HCT116 (cell line): ENCODE measurements around the gene YTHDF1. TPM values are rescaled to one million over a fixed set of nuclear protein-coding genes. Genes with fewer than 3 reads are reported as not detected.

Experiments
- ATAC-seq: fragments of 200-7000 bp; cut with Tn5 transposase; 2 replicates; pipeline ENCODE4 v1.9.1; 2020; ENCODE audit warnings: mild to moderate bottlenecking, moderate library complexity
- BruUV-seq: library from RNA; stranded (reverse); fragments of 400-500 nt; replicated peaks from 2 replicates; lab custom pipeline; 2021; lab: Mats Ljungman, UMichigan
- CTCF ChIA-PET: fragments of 300-600 bp; sonication (Branson Sonifier 250); formaldehyde crosslinking; loops from one replicate; lab custom pipeline; 2021; ENCODE audit warnings: antibody characterized with exemption; lab: Charles Lee
- POLR2A ChIA-PET: fragments of 300-600, 350-600 bp; sonication (Branson Sonifier 250); formaldehyde crosslinking; loops from one replicate; lab custom pipeline; 2021; ENCODE audit warnings: antibody characterized with exemption; lab: Charles Lee
- RAD21 ChIA-PET, 2 experiments: fragments of 300-600 bp; sonication (Branson Sonifier 250); formaldehyde crosslinking; loops; one replicate each; lab custom pipeline; 2023; ENCODE audit warnings: low total read pairs in 2 of 2; ENCODE audit not compliant: uncharacterized antibody in 2 of 2, unreplicated experiment in 2 of 2, low non-redundant PET in 1 of 2; lab: Charles Lee
- DNase-seq: peaks from one replicate; pipeline ENCODE4 v3.0.0-alpha.2; 2010; ENCODE audit warnings: low read depth, low spot score
- H2AFZ ChIP-seq: fragments of 200-600 bp; shearing (Covaris generic), sonication (generic); 2 replicates; pipeline ENCODE4 v1.6.1; 2017; ENCODE audit warnings: low read depth, mixed run types, mixed read lengths, antibody characterized with exemption, low read length; ENCODE audit not compliant: poor library complexity, severe bottlenecking
- H3K27ac ChIP-seq: 2 replicates; pipeline ENCODE4 v1.5.1; 2012; ENCODE audit warnings: low read depth, low read length
- H3K27me3 ChIP-seq: fragments of 200-600 bp; sonication (generic); 2 replicates; pipeline ENCODE4 v1.6.1; 2016; ENCODE audit warnings: mixed run types, low read length, mixed read lengths; ENCODE audit not compliant: insufficient read depth
- H3K36me3 ChIP-seq, 2 experiments: fragments of 200-500 bp in 1 of 2; fragments of 200-600 bp in 1 of 2; sonication (Bioruptor generic) in 1 of 2; sonication (generic) in 1 of 2; 2 replicates each; pipeline versions ENCODE4 v1.5.1 to v1.6.1; 2014 to 2016; ENCODE audit warnings: low read length in 2 of 2, inconsistent platforms in 1 of 2, mixed read lengths in 1 of 2, mixed run types in 1 of 2; ENCODE audit not compliant: insufficient read depth in 2 of 2, control insufficient read depth in 1 of 2
- H3K4me1 ChIP-seq, 2 experiments: fragments of 200-600 bp in 1 of 2; sonication (generic) in 1 of 2; 2 replicates each; pipeline versions ENCODE4 v1.5.1 to v1.6.1; 2012 to 2017; ENCODE audit warnings: low read length in 2 of 2, inconsistent platforms in 1 of 2, mild to moderate bottlenecking in 1 of 2, mixed read lengths in 1 of 2, mixed run types in 1 of 2, moderate library complexity in 1 of 2; ENCODE audit not compliant: insufficient read depth in 2 of 2, control insufficient read depth in 1 of 2
- H3K4me2 ChIP-seq: fragments of 200-600 bp; sonication (generic); 2 replicates; pipeline ENCODE4 v1.6.1; 2017; ENCODE audit warnings: mixed run types, low read length, mixed read lengths
- H3K4me3 ChIP-seq, 2 experiments: fragments of 200-600 bp in 1 of 2; sonication (generic) in 1 of 2; replicated peaks in 1 of 2; 2 replicates each; pipeline ENCODE4 v1.5.1; 2011 to 2016; ENCODE audit warnings: low read length in 2 of 2, control low read depth in 1 of 2, low read depth in 1 of 2, mild to moderate bottlenecking in 1 of 2, mixed read lengths in 1 of 2, mixed run types in 1 of 2
- H3K79me2 ChIP-seq: fragments of 200-600 bp; sonication (generic); 2 replicates; pipeline ENCODE4 v1.6.1; 2017; ENCODE audit warnings: mild to moderate bottlenecking, mixed run types, low read length, moderate library complexity, mixed read lengths; ENCODE audit not compliant: insufficient read depth
- H3K9ac ChIP-seq: fragments of 200-600 bp; sonication (generic); 2 replicates; pipeline ENCODE4 v1.6.1; 2016; ENCODE audit warnings: low read length, mixed read lengths
- H3K9me2 ChIP-seq: fragments of 200-600 bp; sonication (generic), shearing (Covaris generic); 2 replicates; pipeline ENCODE4 v1.6.1; 2017; ENCODE audit warnings: mixed run types, mild to moderate bottlenecking, moderate library complexity; ENCODE audit not compliant: insufficient read depth
- H3K9me3 ChIP-seq, 2 experiments: fragments of 200-500 bp in 1 of 2; fragments of 200-600 bp in 1 of 2; sonication (Bioruptor generic) in 1 of 2; sonication (generic) in 1 of 2; 2 replicates each; pipeline ENCODE4 v1.6.1; 2014 to 2017; ENCODE audit warnings: low read length in 2 of 2, mixed read lengths in 2 of 2, inconsistent platforms in 1 of 2, low read depth in 1 of 2, mild to moderate bottlenecking in 1 of 2, mixed run types in 1 of 2, moderate library complexity in 1 of 2; ENCODE audit not compliant: control insufficient read depth in 1 of 2, insufficient read depth in 1 of 2
- H4K20me1 ChIP-seq: fragments of 200-600 bp; sonication (generic), shearing (Covaris generic); 2 replicates; pipeline ENCODE4 v1.6.1; 2017; ENCODE audit warnings: mixed run types, mild to moderate bottlenecking, moderate library complexity; ENCODE audit not compliant: insufficient read depth
- CTCF ChIP-seq, 3 experiments: fragments of 200-600 bp in 1 of 3; sonication (generic) in 1 of 3; IDR thresholded peaks in 2 of 3; conservative IDR thresholded peaks in 1 of 3; 2 replicates each; pipeline ENCODE4 v1.5.1; 2012 to 2017; ENCODE audit warnings: low read depth in 2 of 3, low read length in 2 of 3, antibody characterized with exemption in 1 of 3, borderline replicate concordance in 1 of 3, control low read depth in 1 of 3, mild to moderate bottlenecking in 1 of 3, mixed read lengths in 1 of 3, mixed run types in 1 of 3, moderate library complexity in 1 of 3; ENCODE audit not compliant: insufficient read depth in 1 of 3
- EGR1 ChIP-seq: IDR thresholded peaks from 2 replicates; pipeline ENCODE4 v1.6.1; 2012; ENCODE audit warnings: low read depth
- ELF1 ChIP-seq: IDR thresholded peaks from 2 replicates; pipeline ENCODE4 v1.6.1; 2012; ENCODE audit warnings: low read depth, borderline replicate concordance
- EZH2phosphoT487 ChIP-seq: fragments of 200-600 bp; IDR thresholded peaks from 2 replicates; pipeline ENCODE4 v1.6.1; 2018; ENCODE audit warnings: antibody characterized with exemption, borderline replicate concordance
- JUND ChIP-seq: IDR thresholded peaks from 2 replicates; pipeline ENCODE4 v1.6.1; 2012
- RAD21 ChIP-seq: IDR thresholded peaks from 2 replicates; pipeline ENCODE4 v1.6.1; 2012; ENCODE audit warnings: low read depth, mild to moderate bottlenecking
- SP1 ChIP-seq: IDR thresholded peaks from 2 replicates; pipeline ENCODE4 v1.6.1; 2012; ENCODE audit warnings: low read depth
- SRF ChIP-seq: IDR thresholded peaks from 2 replicates; pipeline ENCODE4 v1.6.1; 2012; ENCODE audit warnings: low read depth
- TCF7L2 ChIP-seq: IDR thresholded peaks from 2 replicates; pipeline ENCODE4 v1.7.0; 2011; ENCODE audit warnings: borderline replicate concordance, inconsistent platforms; ENCODE audit not compliant: insufficient read depth, insufficient read length; ENCODE audit errors: extremely low read depth
- YY1 ChIP-seq: IDR thresholded peaks from 2 replicates; pipeline ENCODE4 v1.6.1; 2011; ENCODE audit warnings: low read length, low read depth, moderate library complexity, mild to moderate bottlenecking; ENCODE audit not compliant: insufficient replicate concordance; ENCODE audit errors: extremely low read depth
- ZBTB33 ChIP-seq: IDR thresholded peaks from 2 replicates; pipeline ENCODE4 v1.6.1; 2011; ENCODE audit warnings: mild to moderate bottlenecking, low read length, moderate library complexity; ENCODE audit not compliant: insufficient replicate concordance; ENCODE audit errors: extremely low read depth
- ZFX ChIP-seq: fragments of 450-650 bp; IDR thresholded peaks from 2 replicates; pipeline ENCODE4 v1.6.1; 2017
- ZNF274 ChIP-seq: fragments of 200-500 bp; sonication (Bioruptor generic); IDR thresholded peaks from 2 replicates; pipeline ENCODE4 v1.6.1; 2014; ENCODE audit warnings: mild to moderate bottlenecking, low read depth, low read length, inconsistent platforms
- intact Hi-C: fragments of 100-400 bp; cut with micrococcal nuclease; formaldehyde crosslinking; loops from 2 replicates; pipeline ENCODE4 v1.10.0; 2022
- total RNA-seq: library from RNA; stranded (reverse); gene quantifications from one replicate; pipeline ENCODE4 v1.2.1, GENCODE V29; 2021; ENCODE audit not compliant: unreplicated experiment

YTHDF1 gene
- total RNA-seq, 1 experiment from 2014 or later: 42.8 TPM

GRCh38 chr20:63178446-63178820, 37.5 kb downstream of the YTHDF1 start:
- Histone ChIP-seq H4K20me1 (no peaks in the 10 kb centered on the region), H3K9ac (no peak overlapping the region), H3K4me2 (no peak overlapping the region), H3K4me1 (peaks cover 2 to 10% of the 10 kb centered on the region in 2 experiments; a peak in 3 of 4 replicates), H3K9me3 (no peaks in the 10 kb centered on the region), H3K27me3 (no peaks in the 10 kb centered on the region), H3K79me2 (no peaks in the 10 kb centered on the region), H3K27ac (no peak overlapping the region), H3K36me3 (no peaks in the 10 kb centered on the region), H3K4me3 (no peak overlapping the region), H2AFZ (no peak overlapping the region)
- intact Hi-C loops: loop anchor here (2.0 kb wide), 1 partner anchor 122 kb away; no protein-coding TSS in a partner anchor
- CTCF ChIA-PET: interaction anchor here (1.1 kb wide), 1 partner anchor 125 kb away, joined by 3 read pairs; no protein-coding TSS in a partner anchor
- no peak for DNase-seq
- ATAC-seq: no peak
- TF ChIP-seq CTCF (IDR thresholded peaks at IDR 0.05 in 2 of 3, conservative IDR thresholded peaks at IDR 0.05 in 1 of 3; ENCODE audit: borderline replicate concordance in 1 of 3, insufficient read depth in 1 of 3, low read depth in 2 of 3, low read length in 2 of 3) (no peak), RAD21 (no peak), EGR1 (no peak), SRF (no peak), EZH2phosphoT487 (no peak)
- TF ChIP-seq, all 23 proteins: peak for 0
- no peaks in the 10 kb centered on the region for H3K9me2 ChIP-seq
- ChIA-PET RAD21 (no interaction called here), POLR2A (no interaction called here)
- no TSS peak for BruUV-seq

- RAD21 ChIA-PET: no interaction called here
- ATAC-seq: no peak
- no peak overlapping the region for H3K4me3 ChIP-seq
- TF ChIP-seq SP1 (no peak), ZBTB33 (no peak), YY1 (no peak), ZNF274 (no peak), ELF1 (no peak), ZFX (no peak), JUND (no peak), TCF7L2 (no peak)
These were observed 38.0 kb downstream of the YTHDF1 start for GRCh38 chr20:63177785-63178445.

More at GRCh38 chr20:63177785-63178445, 38.0 kb downstream of the YTHDF1 start:
- Histone ChIP-seq H3K27me3 (no peaks in the 10 kb centered on the region), H2AFZ (no peak overlapping the region), H3K9me3 (no peaks in the 10 kb centered on the region), H3K9ac (no peak overlapping the region), H3K4me1 (peaks cover 2 to 10% of the 10 kb centered on the region in 2 experiments; a peak in 3 of 4 replicates), H3K79me2 (no peaks in the 10 kb centered on the region), H3K27ac (no peak overlapping the region), H3K36me3 (no peaks in the 10 kb centered on the region), H3K4me2 (no peak overlapping the region), H4K20me1 (no peaks in the 10 kb centered on the region), H3K9me2 (no peaks in the 10 kb centered on the region)
- BruUV-seq: no TSS peak
- no peak for DNase-seq
- POLR2A ChIA-PET: no interaction called here
- intact Hi-C loops: loop anchor here (2.0 kb wide), 1 partner anchor 121 kb away; no protein-coding TSS in a partner anchor
- CTCF ChIA-PET: interaction anchor here (1.1 kb wide), 1 partner anchor 124 kb away, joined by 3 read pairs; no protein-coding TSS in a partner anchor
